HFF-Myc (cell line): ENCODE data around the gene PLK2.

Source experiments
- DNase-seq: peaks from one replicate; pipeline ENCODE4 v3.0.0-alpha.2; 2011; ENCODE audit warnings: low read depth; ENCODE audit errors: extremely low read depth
- H3K4me3 ChIP-seq: replicated peaks from 2 replicates; pipeline ENCODE4 v1.5.1; 2011; ENCODE audit warnings: low read depth, mild to moderate bottlenecking, control low read depth, low read length
- TF ChIP-seq, protein P1 (sequence below): IDR thresholded peaks from 2 replicates; pipeline ENCODE4 v1.5.1; 2012; ENCODE audit warnings: mild to moderate bottlenecking, low read depth, low read length, control low read depth; ENCODE audit errors: missing control alignments

PLK2 gene

DNA sequence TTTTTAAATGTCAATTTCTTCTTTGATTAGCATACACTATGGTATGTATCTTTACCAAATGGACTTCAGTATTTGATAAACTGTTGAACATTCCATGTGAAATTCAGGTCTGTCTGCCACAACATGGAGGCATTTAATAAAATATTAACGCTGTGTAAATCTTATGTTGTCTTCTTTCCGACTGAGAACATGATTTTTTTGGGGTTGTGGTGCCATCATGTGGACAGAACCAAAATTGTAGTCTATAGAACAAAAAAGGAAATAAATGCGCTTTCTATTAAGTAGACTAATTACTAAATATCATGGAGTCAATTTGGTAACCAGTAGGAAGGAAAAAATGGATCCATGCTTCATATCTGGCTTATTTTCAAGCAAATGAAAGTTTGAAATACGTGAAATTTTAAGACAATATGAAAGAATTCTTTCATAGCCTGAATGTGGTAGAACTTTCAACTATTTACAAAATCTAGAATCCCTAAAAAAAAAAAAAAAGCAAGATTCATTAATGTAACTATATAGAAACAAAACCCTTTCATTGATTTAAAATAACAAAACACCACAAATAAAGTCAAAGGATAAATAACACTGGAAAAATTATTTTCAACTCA, 2.8 kb upstream of the PLK2 start:
- no peak overlapping the region for H3K4me3 ChIP-seq
- TF ChIP-seq, protein P1, sequence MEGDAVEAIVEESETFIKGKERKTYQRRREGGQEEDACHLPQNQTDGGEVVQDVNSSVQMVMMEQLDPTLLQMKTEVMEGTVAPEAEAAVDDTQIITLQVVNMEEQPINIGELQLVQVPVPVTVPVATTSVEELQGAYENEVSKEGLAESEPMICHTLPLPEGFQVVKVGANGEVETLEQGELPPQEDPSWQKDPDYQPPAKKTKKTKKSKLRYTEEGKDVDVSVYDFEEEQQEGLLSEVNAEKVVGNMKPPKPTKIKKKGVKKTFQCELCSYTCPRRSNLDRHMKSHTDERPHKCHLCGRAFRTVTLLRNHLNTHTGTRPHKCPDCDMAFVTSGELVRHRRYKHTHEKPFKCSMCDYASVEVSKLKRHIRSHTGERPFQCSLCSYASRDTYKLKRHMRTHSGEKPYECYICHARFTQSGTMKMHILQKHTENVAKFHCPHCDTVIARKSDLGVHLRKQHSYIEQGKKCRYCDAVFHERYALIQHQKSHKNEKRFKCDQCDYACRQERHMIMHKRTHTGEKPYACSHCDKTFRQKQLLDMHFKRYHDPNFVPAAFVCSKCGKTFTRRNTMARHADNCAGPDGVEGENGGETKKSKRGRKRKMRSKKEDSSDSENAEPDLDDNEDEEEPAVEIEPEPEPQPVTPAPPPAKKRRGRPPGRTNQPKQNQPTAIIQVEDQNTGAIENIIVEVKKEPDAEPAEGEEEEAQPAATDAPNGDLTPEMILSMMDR = peak; percentile 24
- DNase-seq = peak; percentile 70

DNA sequence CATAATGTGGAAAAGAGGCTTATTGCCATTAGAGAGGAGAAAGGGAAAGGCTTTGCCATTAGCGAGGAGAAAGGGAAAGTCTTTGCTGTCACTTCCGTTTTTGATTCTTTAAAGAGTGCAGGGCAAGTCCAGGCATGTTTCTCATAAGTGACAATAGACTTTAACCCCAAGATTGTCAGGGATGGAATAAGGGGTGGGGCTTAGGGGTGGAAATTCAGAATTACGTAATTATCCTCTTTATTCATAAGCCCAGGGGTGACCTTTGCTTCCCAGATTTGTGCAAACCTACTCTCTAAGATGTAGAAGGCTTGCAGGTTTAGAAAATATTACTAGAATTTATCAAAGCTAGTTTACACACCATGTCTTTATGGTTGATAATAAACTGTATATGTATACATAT, 2.3 kb upstream of the PLK2 start:
- TF ChIP-seq, protein P1 = no peak
- H3K4me3 ChIP-seq = no peak overlapping the region
- no peak for DNase-seq

DNA sequence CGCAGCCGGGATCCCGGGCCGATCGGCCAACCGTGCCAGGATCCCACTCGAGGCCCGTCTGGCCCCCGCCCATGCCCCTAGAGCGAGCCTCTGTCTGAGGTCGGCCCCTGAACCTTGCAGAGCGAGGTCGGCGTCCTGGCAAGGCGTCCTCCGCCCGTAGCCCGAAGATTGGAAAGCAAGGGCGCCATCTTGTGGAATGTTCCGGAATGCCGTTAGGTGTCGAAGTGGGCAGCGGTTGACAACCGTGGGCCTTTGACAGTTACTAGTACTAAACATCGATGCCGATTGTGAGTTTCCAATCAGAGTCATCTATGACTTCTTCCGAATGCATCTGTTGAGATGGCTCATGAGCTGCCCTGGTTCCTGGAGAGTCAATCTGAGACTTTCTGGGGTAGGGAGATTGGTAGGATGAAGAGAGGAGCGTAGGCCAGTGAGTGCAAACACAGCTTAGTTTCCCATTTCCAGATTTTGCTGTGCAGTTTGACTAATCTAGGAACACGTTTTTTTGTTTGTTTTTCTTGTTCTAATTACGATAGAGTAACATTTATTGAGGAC, 923 bp upstream of the PLK2 start:
- H3K4me3 ChIP-seq = peak overlapping the region; percentile 72
- TF ChIP-seq, protein P1 = peak; percentile 73
- peak; percentile 84 for DNase-seq

DNA sequence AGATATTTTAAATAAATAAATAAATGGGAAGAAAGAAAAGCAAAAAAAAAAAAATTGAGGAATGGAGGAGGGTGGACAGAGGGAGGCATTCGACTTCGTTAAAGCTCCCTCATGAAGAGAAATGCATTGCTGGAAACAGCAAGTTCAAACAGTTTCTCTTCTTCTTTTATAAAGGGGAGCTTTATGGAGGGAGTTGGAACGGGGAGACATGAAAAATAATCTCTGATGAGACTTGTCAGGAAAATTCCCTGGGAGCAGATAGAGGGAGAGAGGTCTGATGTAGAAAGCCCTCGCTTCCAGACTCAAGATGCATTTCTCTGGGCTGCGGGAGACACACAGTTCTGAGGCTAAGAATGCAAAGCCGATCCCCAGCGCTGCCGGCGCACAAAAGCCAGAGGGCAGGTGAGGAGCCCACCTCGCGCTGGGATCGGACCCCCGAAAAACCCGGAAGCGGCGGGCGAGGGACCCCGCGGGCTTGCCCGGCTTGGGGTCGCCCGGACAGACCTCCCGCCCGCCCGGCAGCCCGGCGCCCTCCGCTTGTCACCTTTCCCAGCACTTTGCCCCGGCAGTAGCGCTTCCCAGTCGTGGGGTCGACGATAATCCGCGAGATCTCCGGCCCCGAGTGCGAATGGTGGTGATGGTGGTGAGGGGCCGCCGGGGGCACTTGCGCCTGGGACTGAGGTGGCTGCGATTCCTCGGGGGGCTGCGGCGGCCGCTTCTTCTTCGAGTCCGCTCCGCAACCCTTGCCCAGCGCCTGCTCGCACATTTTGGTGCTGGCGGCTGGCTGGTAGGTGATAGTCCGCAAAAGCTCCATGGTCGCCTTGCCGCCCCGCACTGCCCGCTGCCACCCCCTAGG, 512 bp downstream of the PLK2 start:
- H3K4me3 ChIP-seq = peak overlapping the region; percentile 72
- TF ChIP-seq, protein P1 = no peak
- DNase-seq = no peak

DNA sequence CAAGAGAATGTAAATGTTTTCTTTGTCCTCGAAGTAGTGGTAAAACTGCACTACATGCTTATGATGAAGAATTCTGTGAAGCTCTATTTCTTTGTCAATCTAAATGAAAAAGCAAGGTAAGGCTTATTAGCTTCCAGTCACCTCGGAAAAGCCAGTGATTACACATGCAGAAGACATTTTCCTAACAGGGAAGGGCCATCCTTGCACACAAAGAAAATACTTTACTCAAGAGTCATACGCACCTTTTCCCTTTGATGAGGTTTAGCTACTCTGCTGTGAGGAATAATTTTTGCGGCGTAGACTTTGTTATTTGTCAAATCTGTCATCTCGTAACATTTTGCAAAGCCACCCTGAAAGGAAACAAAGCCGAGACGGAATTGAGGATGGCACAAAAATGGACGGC, 1.1 kb downstream of the PLK2 start:
- no peak for DNase-seq
- TF ChIP-seq, protein P1 = no peak
- H3K4me3 ChIP-seq = peak overlapping the region; percentile 72

DNA sequence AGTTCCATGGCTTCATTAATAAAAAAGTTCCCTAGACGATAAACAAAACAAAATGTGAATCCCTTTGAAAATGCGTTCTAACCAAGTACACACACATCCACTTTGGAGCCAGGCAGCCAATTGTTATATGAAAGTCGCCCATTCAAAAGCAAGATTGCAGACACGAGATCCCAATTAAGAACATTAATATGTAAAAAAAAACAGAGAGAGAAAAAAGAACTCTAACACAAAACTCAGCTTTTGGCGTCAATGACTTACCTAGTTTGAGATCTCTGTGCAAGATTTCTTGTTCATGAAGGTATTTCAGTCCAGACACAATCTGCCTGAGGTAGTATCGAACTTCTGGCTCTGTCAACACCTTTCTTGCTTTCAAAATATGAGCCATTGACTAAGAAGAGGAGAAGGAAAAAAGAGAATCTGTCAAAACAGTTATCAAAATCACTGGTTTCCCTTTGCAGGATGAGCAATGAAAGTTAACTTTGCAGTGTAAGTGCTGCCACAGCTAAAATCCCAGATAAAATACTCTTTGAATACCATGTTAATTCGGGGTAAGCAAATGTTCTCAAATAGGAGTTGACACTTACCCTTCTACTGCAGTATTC, 1.6 kb downstream of the PLK2 start:
- peak overlapping the region; percentile 72 for H3K4me3 ChIP-seq
- TF ChIP-seq, protein P1 = no peak
- DNase-seq = no peak
